Astrocyte of the cerebellum (primary cell): ENCODE results near the gene C19orf38.
"Not testable (repeated sequence)": the region's sequence is repeated elsewhere in the genome, so short reads cannot be mapped to it uniquely, and the experiment has no call there.

ENCODE experiments used
- DNase-seq: peaks from one replicate; pipeline ENCODE4 v3.0.0-alpha.2; 2011; ENCODE audit warnings: low read depth
- H3K4me3 ChIP-seq: 2 replicates; pipeline ENCODE4 v1.5.1; 2011; ENCODE audit warnings: mild to moderate bottlenecking, low read depth, low read length, moderate library complexity
- in situ Hi-C: cut with HindIII; loops from 2 replicates; pipeline ENCODE4 v1.10.0; 2017; ENCODE audit warnings: low sequenced_read_pairs
- TF ChIP-seq, protein P1 (sequence below): IDR thresholded peaks from 2 replicates; pipeline ENCODE4 v1.5.1; 2012; ENCODE audit warnings: low read length, low read depth, moderate library complexity, mild to moderate bottlenecking; ENCODE audit errors: missing control alignments

The C19orf38 gene

DNA sequence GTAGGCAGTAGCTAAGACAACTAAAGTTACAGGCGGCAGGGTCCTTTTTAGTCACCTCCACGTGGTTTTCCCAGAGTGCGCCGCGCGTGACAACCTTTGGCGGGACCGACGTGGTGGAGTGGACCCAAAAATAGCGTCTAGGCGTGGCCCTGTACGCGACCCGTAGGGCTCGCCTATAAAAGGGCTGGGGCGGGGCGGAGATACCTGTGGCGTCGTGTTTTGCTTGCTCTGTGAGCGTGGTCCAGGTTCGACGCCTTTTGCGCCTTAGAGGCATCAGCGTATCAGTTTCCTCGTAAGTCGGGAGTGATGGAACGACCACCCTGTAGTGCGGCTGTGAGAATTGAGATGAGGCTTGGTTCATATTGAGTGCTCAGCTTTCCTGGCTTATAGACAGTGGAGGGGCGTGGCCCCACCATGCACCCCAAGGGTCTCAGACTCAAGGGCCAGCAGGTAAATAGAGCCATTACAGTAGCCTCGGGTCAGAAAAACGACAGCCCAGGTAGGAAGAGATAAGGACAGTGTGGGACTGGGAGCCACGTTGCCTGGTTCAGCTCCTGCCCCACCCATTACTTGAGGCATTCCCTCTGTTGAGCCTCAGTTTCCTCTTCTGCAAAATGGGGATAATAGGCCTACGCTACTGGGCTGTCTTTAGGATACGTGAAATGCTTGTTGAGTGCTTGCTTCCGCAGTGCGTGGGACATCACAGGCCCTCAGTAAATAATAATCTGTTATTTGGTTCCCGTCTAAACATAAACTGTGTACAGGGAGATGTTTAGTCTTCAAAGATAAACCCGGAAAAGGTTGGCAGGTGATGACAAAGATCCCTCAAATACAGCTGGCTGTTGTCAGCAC is 11.5 kb upstream of the C19orf38 start:
- TF ChIP-seq, protein P1, sequence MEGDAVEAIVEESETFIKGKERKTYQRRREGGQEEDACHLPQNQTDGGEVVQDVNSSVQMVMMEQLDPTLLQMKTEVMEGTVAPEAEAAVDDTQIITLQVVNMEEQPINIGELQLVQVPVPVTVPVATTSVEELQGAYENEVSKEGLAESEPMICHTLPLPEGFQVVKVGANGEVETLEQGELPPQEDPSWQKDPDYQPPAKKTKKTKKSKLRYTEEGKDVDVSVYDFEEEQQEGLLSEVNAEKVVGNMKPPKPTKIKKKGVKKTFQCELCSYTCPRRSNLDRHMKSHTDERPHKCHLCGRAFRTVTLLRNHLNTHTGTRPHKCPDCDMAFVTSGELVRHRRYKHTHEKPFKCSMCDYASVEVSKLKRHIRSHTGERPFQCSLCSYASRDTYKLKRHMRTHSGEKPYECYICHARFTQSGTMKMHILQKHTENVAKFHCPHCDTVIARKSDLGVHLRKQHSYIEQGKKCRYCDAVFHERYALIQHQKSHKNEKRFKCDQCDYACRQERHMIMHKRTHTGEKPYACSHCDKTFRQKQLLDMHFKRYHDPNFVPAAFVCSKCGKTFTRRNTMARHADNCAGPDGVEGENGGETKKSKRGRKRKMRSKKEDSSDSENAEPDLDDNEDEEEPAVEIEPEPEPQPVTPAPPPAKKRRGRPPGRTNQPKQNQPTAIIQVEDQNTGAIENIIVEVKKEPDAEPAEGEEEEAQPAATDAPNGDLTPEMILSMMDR: no peak
- in situ Hi-C loops: no loop called here
- H3K4me3 ChIP-seq: peak overlapping the region; percentile 67
- DNase-seq: no peak

DNA sequence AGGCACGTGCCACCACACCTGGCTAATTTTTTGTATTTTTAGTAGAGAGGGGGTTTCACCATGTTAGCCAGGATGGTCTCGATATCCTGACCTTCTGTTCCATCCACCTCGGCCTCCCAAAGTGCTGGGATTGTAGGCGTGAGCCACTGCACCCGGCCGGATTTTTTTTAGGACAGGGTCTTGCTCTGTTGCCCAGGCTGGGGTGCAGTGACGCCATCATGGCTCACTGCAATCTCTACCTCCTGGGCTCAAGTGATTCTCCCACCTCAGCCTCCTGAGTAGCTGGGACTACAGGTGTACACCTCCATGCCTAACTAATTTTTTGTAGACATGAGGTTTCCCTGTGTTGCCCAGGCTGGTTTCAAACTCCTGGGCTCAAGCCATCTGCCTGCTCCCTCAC is 10.6 kb upstream of the C19orf38 start:
- H3K4me3 ChIP-seq, in situ Hi-C loops, DNase-seq: not testable (repeated sequence)

DNA sequence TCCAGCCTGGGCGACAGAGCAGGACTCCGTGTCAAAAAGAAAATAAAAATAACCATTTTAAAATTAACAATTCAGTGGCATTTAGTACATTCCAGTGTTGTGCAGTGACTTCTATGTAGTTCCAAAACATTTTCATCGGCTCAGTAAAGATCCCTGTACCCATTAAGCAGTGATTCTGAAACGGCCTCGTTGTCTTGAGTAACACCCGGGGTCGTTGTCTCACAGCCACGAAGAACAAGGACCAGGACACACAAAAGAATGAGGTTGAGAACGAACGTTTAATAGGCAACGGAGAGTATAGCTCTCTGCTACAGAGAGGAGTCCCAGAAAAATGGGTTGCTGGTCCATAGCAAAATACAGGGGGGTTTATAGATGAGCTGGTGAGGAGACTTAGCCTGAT is 9.8 kb upstream of the C19orf38 start:
- TF ChIP-seq, protein P1: no peak
- in situ Hi-C loops: no loop called here
- DNase-seq: no peak
- no peak overlapping the region for H3K4me3 ChIP-seq

DNA sequence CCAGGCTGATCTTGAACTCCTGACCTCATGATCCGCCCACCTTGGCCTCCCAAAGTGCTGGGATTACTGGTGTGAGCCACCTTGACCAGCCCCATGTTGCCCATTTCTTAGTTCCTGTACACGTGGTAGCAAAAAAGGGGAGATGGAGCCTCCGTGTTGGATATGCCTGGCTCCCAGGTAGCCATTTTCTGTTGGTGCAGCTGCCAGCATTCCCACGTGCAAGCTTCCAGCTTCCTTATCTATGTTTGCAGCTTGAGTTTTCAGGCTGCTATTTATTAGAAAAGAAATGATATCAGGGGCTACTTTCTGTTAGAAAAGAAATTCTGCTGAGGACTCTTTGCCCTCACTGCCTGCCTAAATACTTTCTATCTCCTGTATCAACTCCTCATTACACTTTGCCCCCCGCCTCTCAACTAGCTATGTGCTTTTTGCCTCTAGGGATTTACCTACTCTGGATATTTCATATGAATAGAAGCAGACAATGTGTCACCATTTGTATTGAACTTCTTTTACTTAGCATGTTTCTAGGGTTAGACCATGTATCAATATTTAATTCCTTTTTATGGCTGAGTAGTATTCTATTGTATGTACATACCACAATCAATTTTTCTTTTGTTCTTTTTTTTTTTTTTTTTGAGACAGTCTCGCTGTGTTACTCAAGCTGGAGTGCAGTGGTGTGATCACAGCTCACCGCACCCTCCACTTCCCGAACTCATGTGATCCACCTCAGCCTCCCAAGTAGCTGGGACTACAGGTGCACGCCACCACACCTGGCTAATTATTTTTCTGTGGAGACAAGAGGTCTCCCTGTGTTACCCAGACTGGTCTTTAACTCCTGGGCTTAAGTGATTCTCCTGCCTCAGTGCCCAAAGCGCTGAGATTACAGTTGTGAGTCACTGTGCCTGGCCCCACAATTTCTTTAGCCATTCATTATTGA is 8.8 kb upstream of the C19orf38 start:
- TF ChIP-seq, protein P1: no peak
- DNase-seq: no peak
- in situ Hi-C loops: no loop called here
- H3K4me3 ChIP-seq: no peak overlapping the region

DNA sequence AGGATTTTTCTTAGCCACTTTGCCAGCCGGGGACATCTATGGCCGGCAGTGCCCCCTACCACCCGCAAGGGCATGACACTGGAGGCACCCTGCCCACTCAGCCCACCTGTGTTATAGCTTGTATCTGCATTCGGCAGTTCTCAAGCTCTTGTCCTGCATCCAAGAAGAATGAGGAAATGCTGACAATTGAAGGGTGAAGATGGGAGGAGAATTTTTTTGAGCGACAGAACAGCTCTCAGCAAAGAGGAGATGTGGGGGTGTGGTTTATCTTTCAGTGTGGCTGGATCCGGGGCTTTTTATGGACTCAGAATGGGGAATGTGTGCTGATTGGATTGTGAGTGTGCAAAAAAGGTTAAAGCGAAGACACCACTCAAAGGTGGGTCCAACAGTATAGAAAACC is 5.4 kb upstream of the C19orf38 start:
- TF ChIP-seq, protein P1: no peak
- no peak for DNase-seq
- in situ Hi-C loops: no loop called here

DNA sequence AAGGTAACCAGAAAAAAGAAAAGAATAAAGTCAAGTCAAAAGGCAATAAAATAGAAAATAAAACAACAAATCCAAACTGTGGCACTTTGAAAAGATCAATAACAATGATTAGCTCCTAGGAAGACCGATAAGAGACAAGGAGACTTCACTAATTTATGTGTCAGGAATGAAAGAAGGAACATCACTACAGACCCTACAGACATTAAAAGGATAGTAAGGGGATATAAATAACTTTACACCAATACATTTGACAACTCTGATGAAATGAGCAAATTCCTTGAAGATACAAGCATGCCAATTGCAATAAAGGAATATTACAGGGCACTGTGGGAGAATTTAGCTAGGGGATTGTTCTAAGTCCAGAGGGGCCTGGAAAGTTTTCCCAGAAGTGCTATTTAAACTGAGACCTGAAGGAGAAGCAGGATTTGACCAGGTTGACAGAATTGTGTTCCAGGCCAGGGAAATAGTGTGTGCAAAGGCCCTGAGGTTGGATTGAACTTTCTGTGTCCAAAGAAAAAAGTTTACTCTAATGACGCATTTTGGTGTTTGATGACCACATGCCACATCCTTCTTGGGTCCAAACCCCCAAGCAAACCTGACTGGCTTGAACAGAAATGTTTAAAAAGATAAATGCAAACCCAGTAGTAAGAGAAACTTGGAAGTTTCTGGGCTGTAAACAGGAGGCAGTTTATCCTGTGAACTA is 1.6 kb upstream of the C19orf38 start:
- in situ Hi-C loops: no loop called here
- H3K4me3 ChIP-seq: no peak overlapping the region
- DNase-seq: no peak
- TF ChIP-seq, protein P1: no peak

More for the DNA sequence above, 5.4 kb upstream of the C19orf38 start:
- no peak overlapping the region for H3K4me3 ChIP-seq
